Suprapubic skin (tissue), 4 donors: Measurements from ENCODE around the gene DGUOK. TPM values are rescaled to one million over a fixed set of nuclear protein-coding genes. Genes with fewer than 3 reads are reported as not detected.
A peak's percentile ranks its signal among the peaks of the same experiment; 100 is the strongest.

ENCODE experiments used
- DNase-seq, 2 donors: peaks; one replicate each; pipeline ENCODE4 v3.0.0-alpha.2; 2019; ENCODE audit warnings: low spot score in 2 of 2
- H3K27ac ChIP-seq: fragments of 200-600 bp; sonication (generic); one replicate; pipeline ENCODE4 v1.5.1; 2019
- H3K27me3 ChIP-seq: fragments of 200-600 bp; sonication (generic); one replicate; pipeline ENCODE4 v1.5.1; 2019
- H3K36me3 ChIP-seq: fragments of 200-600 bp; sonication (generic); one replicate; pipeline ENCODE4 v1.5.1; 2019
- H3K4me1 ChIP-seq: fragments of 200-600 bp; sonication (generic); one replicate; pipeline ENCODE4 v1.5.1; 2019
- H3K4me3 ChIP-seq: fragments of 200-600 bp; sonication (generic); one replicate; pipeline ENCODE4 v1.5.1; 2019; ENCODE audit warnings: mild to moderate bottlenecking
- H3K9me3 ChIP-seq: fragments of 200-600 bp; sonication (generic); one replicate; pipeline ENCODE4 v1.5.1; 2019
- EP300 ChIP-seq: sonication (generic); formaldehyde crosslinking; IDR thresholded peaks from one replicate; pipeline ENCODE4 v1.6.1; 2017; ENCODE audit warnings: antibody characterized with exemption
- POLR2A ChIP-seq, 2 donors: fragments of 450-650 bp; IDR thresholded peaks; one replicate each; pipeline ENCODE4 v1.6.1; 2017; ENCODE audit warnings: antibody characterized with exemption in 2 of 2, mild to moderate bottlenecking in 2 of 2, moderate library complexity in 2 of 2
- POLR2AphosphoS5 ChIP-seq, 3 donors: sonication (generic); formaldehyde crosslinking; IDR thresholded peaks; one replicate each; pipeline ENCODE4 v1.6.1; 2017; ENCODE audit warnings: antibody characterized with exemption in 3 of 3
- WGBS: methylation state at CpG from one replicate; pipeline ENCODE4 v1.1.5; 2018; 5-methylcytosine and 5-hydroxymethylcytosine counted together
- total RNA-seq, 4 donors: library from RNA; depleted of rRNA; stranded (reverse); fragments of >200 nt; gene quantifications; one replicate each; pipeline ENCODE4 v1.1.0, GENCODE V29; 2016
- TF ChIP-seq, protein P1 (sequence below), 2 donors: fragments of 200-600 bp in 1 of 2; fragments of 450-650 bp in 1 of 2; sonication (generic) in 1 of 2; IDR thresholded peaks; one replicate each; pipeline ENCODE4 v1.5.1; 2016 to 2019; ENCODE audit warnings: antibody characterized with exemption in 2 of 2, mild to moderate bottlenecking in 1 of 2, moderate library complexity in 1 of 2

Gene DGUOK
- total RNA-seq, 4 donors from 2014 or later: 26.2 to 74.9 (median 48.1) TPM

DNA sequence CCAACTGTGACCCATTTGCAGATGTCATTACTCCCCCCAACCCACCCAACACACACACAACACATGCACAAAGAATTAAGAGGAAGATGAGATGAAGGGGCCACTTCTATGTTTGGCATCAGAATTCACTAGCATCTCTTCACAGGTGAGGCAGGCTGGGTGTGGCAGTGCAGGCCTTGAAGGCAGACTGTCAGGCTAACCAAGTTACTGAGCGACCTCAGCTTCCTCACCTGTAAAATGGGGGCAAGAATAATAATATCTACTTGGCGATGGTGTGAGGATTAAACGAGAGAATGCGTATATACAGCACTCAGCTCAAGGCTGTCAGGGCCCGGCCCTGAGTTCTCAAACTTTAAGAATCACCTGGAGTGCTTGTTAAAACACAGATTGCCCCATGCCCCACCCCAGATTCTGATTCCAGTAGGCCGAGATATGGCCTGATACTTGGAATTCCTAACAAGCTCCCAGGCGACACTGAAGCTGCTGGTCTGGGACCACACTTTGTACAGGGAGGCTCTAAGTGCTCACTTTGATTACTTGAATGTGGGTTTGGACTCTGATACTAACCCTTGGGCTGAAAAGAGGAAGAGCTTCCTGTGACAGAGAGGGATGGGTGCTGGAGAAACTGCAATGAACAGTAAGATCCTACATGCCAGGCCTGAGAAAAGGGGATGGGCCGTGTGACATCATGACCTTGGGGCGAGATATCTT is 32.8 kb upstream of the DGUOK start:
- no peak overlapping the region for H3K27ac ChIP-seq
- peaks cover 14% of the 10 kb centered on the region for H3K4me1 ChIP-seq
- no peaks in the 10 kb centered on the region for H3K36me3 ChIP-seq
- no peak overlapping the region for H3K4me3 ChIP-seq
- H3K27me3 ChIP-seq: no peaks in the 10 kb centered on the region
- no peak for DNase-seq
- TF ChIP-seq POLR2AphosphoS5 (IDR thresholded peaks at IDR 0.05): no peak
- 88% methylated on average over 9 of the region's 9 CpGs for WGBS
- H3K9me3 ChIP-seq: no peaks in the 10 kb centered on the region

DNA sequence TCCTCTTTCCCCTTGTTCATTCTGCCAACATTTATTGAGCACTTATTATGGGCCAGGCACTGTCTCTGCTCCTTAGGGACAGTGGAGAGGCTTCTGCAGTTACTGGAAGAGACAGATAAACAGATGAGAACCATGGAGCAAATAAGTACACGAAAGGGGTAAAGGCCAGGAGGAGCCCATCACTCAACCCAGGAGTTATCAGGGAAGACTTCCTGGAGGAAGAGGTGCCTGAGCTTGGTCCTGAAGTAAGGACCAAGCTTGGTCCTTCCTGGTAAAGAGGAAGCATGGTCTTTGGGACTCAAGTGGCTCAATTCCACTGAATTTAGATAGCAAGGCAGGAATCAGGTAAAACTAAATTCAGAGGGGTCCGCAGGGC is 32.2 kb upstream of the DGUOK start:
- no peaks in the 10 kb centered on the region for H3K36me3 ChIP-seq
- WGBS: 96% methylated on average over 2 of the region's 2 CpGs
- TF ChIP-seq, protein P1, sequence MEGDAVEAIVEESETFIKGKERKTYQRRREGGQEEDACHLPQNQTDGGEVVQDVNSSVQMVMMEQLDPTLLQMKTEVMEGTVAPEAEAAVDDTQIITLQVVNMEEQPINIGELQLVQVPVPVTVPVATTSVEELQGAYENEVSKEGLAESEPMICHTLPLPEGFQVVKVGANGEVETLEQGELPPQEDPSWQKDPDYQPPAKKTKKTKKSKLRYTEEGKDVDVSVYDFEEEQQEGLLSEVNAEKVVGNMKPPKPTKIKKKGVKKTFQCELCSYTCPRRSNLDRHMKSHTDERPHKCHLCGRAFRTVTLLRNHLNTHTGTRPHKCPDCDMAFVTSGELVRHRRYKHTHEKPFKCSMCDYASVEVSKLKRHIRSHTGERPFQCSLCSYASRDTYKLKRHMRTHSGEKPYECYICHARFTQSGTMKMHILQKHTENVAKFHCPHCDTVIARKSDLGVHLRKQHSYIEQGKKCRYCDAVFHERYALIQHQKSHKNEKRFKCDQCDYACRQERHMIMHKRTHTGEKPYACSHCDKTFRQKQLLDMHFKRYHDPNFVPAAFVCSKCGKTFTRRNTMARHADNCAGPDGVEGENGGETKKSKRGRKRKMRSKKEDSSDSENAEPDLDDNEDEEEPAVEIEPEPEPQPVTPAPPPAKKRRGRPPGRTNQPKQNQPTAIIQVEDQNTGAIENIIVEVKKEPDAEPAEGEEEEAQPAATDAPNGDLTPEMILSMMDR (IDR thresholded peaks at IDR 0.05): no peak
- TF ChIP-seq EP300: no peak
- no peak for TF ChIP-seq POLR2AphosphoS5 (IDR thresholded peaks at IDR 0.05)
- TF ChIP-seq POLR2A (IDR thresholded peaks at IDR 0.05): no peak
- H3K4me3 ChIP-seq: no peak overlapping the region
- peaks cover 14% of the 10 kb centered on the region for H3K4me1 ChIP-seq
- no peaks in the 10 kb centered on the region for H3K27me3 ChIP-seq
- no peak for DNase-seq
- no peaks in the 10 kb centered on the region for H3K9me3 ChIP-seq
- no peak overlapping the region for H3K27ac ChIP-seq

DNA sequence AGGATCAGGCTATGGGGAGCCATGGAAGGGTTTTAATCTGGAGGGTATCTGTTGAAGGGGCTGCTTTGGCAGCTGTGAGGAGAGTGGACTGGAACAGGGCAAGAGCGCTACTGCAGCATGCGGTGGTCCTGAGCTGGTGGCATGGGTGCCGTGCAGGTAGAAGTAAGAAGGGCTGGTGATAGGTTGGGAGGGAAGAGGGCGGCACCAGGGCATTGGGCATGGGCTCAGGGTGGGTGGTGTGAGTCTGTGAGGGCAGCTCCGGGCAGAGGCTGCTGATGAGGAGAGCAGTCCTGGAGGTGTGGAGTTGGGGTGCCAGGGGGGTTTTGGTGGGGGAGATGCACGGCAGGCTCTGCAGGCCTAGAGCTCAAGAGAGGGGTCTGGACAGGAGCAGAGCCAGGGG is 31.8 kb upstream of the DGUOK start:
- Histone ChIP-seq H3K36me3 (no peaks in the 10 kb centered on the region), H3K9me3 (no peaks in the 10 kb centered on the region), H3K4me1 (peaks cover 14% of the 10 kb centered on the region), H3K4me3 (no peak overlapping the region), H3K27me3 (no peaks in the 10 kb centered on the region), H3K27ac (no peak overlapping the region)
- peak in 1 of 2 donors; percentile 74 for DNase-seq
- TF ChIP-seq POLR2A (IDR thresholded peaks at IDR 0.05) (no peak), EP300 (no peak), POLR2AphosphoS5 (IDR thresholded peaks at IDR 0.05) (no peak)
- TF ChIP-seq, protein P1 (IDR thresholded peaks at IDR 0.05): no peak
- WGBS: 83% methylated on average over 6 of the region's 6 CpGs

DNA sequence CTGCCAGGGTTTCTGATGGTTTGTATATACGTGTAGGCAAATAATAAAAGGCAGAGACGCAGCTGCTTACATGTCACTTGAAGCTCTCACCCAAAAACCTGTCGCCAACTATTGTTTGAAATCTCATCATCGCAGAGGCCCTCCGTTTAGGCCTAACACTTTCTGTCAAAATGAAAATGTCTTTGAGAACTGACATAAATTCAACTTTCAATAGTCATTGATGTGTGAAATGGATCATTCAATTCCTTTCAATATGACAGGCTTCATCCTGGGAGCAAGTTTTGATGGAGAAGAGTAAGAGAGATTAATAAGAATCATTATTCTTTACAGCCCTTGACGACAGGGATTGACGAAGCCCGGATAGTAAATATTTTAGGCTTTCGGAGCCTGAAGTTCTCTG is 31.2 kb upstream of the DGUOK start:
- no peaks in the 10 kb centered on the region for H3K36me3 ChIP-seq
- no peaks in the 10 kb centered on the region for H3K9me3 ChIP-seq
- 74% methylated on average over 9 of the region's 9 CpGs for WGBS
- no peaks in the 10 kb centered on the region for H3K27me3 ChIP-seq
- H3K4me3 ChIP-seq: no peak overlapping the region
- H3K27ac ChIP-seq: no peak overlapping the region
- no peak for DNase-seq
- H3K4me1 ChIP-seq: peaks cover 14% of the 10 kb centered on the region
- TF ChIP-seq POLR2AphosphoS5 (IDR thresholded peaks at IDR 0.05): no peak
- no peak for TF ChIP-seq EP300
- TF ChIP-seq POLR2A (IDR thresholded peaks at IDR 0.05): no peak
- TF ChIP-seq, protein P1 (IDR thresholded peaks at IDR 0.05): no peak

DNA sequence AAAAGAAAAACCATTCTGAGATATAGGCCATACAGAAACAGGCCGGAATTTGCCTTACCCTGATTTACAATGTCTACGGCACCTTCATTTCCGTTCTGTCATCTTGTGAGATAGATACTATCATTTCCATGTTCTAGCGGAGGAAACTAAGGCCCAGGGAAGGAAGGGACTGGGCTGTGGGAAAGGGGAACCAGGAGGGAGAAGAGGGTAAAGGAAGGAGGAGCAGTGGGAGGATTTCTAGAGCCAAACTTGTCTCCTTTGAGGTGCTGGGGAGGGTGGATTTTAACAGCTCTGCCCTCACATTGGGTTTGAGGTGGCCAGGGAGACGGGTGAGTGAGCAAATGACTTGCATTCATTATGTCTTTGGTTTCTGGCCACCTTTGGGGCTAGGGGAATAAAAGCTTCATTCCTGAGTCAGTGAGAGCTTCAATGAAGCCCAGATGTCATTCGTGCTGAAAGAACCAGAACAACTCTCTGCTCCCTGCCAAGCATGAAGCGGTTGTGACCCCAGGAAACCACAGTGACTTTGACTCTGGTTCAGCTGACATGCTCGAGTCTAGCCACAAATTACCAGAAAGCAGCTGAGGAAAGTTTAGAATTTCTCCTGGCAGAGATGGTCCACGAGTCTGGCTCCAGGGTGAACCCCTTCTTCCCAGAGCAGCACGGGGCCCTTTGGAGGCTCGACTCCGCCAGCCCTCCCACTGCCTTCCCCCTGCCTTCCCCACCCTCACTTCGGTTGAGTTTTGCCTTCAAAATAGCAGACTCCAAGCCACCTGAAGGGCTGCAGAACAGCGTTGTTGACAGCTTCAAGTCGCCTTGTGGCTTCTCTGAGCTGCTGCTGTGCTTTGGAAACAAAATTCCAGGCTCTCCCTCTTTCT is 30.1 kb upstream of the DGUOK start:
- no peaks in the 10 kb centered on the region for H3K9me3 ChIP-seq
- DNase-seq: peak in 1 of 2 donors; percentile 56
- peaks cover 14% of the 10 kb centered on the region for H3K4me1 ChIP-seq
- H3K27me3 ChIP-seq: no peaks in the 10 kb centered on the region
- 73% methylated on average over 11 of the region's 15 CpGs for WGBS
- no peak for TF ChIP-seq POLR2A (IDR thresholded peaks at IDR 0.05)
- no peaks in the 10 kb centered on the region for H3K36me3 ChIP-seq
- no peak overlapping the region for H3K27ac ChIP-seq
- no peak overlapping the region for H3K4me3 ChIP-seq

DNA sequence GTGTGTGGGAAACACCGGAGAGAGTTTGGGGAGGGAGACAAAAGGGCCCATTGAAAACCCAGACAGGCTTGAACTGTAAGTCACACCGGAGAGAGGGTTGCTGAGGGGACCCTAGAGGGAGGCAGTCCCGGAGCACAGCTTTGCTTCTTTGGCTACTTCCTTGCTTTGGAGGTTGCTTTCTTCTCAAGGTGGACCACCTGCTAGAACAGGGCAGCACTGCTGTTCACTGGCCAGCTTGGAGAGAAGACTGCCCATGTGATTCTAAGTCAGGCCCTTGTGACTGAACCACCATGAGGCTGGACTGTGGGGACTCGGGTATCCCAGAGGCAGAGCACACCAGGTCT is 29.5 kb upstream of the DGUOK start:
- 72% methylated on average over 4 of the region's 4 CpGs for whole genome bisulfite sequencing
- Histone ChIP-seq H3K9me3 (no peaks in the 10 kb centered on the region), H3K4me3 (no peak overlapping the region), H3K4me1 (peaks cover 14% of the 10 kb centered on the region), H3K27me3 (no peaks in the 10 kb centered on the region), H3K36me3 (no peaks in the 10 kb centered on the region), H3K27ac (no peak overlapping the region)
- no peak for DNase-seq
- TF ChIP-seq, protein P1 (IDR thresholded peaks at IDR 0.05): no peak
- no peak for TF ChIP-seq POLR2AphosphoS5 (IDR thresholded peaks at IDR 0.05)
- no peak for TF ChIP-seq EP300
- TF ChIP-seq POLR2A (IDR thresholded peaks at IDR 0.05): no peak
